ENCODE measurements around the gene CPNE5. TPM values are rescaled to one million over a fixed set of nuclear protein-coding genes. Genes with fewer than 3 reads are reported as not detected.

CPNE5 gene
- total RNA-seq, 1 experiment from 2014 or later, result not detected

- no peak for ATAC-seq
- no peaks in the 10 kb centered on the region for H3K9me2 ChIP-seq (replicated peaks; ENCODE audit: low read length)
- H3K27me3 ChIP-seq (ENCODE audit: low read length), result no peaks in the 10 kb centered on the region
- H3K36me3 ChIP-seq (ENCODE audit: low read depth, low read length), result no peaks in the 10 kb centered on the region
- TF ChIP-seq EZH2 (IDR thresholded peaks at IDR 0.05; ENCODE audit: low read length, unreplicated experiment) (no peak), EZH2phosphoT487 (IDR thresholded peaks at IDR 0.05; ENCODE audit: borderline replicate concordance, low read length) (no peak)
- BruUV-seq (replicated peaks), result no TSS peak
- H3K4me2 ChIP-seq (ENCODE audit: low read length), result no peak overlapping the region
- H3F3A ChIP-seq (ENCODE audit: low read length, unreplicated experiment), result no peaks in the 10 kb centered on the region
- no peaks in the 10 kb centered on the region for H4K20me1 ChIP-seq (ENCODE audit: low read length)
- no peaks in the 10 kb centered on the region for H3K4me1 ChIP-seq (ENCODE audit: insufficient read depth, low read length)
- no peaks in the 10 kb centered on the region for H3K9me3 ChIP-seq (ENCODE audit: low read length)
- DNase-seq, result no peak
- H3K4me3 ChIP-seq (ENCODE audit: low read length), result no peak overlapping the region
- no peak overlapping the region for H2AFZ ChIP-seq (ENCODE audit: low read length)
- H3K79me2 ChIP-seq (ENCODE audit: low read length), result no peaks in the 10 kb centered on the region
- no peak overlapping the region for H3K27ac ChIP-seq (ENCODE audit: low read length)
- intact Hi-C loops (cut with micrococcal nuclease), result loop anchor here (10.0 kb wide), 1 partner anchor 114 kb away; no protein-coding TSS in a partner anchor
- no peak overlapping the region for H3K9ac ChIP-seq (ENCODE audit: low read length)
- CTCF ChIA-PET, result no interaction called here
- POLR2A ChIA-PET (ENCODE audit: unreplicated experiment), result no interaction called here
Observed at GRCh38 chr6:36728289-36729160, 110.7 kb downstream of the CPNE5 start.

- Histone ChIP-seq H3K4me1 (ENCODE audit: insufficient read depth, low read length) (no peaks in the 10 kb centered on the region), H3K36me3 (ENCODE audit: low read depth, low read length) (no peaks in the 10 kb centered on the region), H3K27ac (ENCODE audit: low read length) (no peak overlapping the region), H2AFZ (ENCODE audit: low read length) (no peak overlapping the region), H3K9ac (ENCODE audit: low read length) (no peak overlapping the region), H3K4me3 (ENCODE audit: low read length) (no peak overlapping the region), H3K27me3 (ENCODE audit: low read length) (no peaks in the 10 kb centered on the region), H3K9me2 (replicated peaks; ENCODE audit: low read length) (no peaks in the 10 kb centered on the region), H3K79me2 (ENCODE audit: low read length) (no peaks in the 10 kb centered on the region), H3F3A (ENCODE audit: low read length, unreplicated experiment) (no peaks in the 10 kb centered on the region), H3K9me3 (ENCODE audit: low read length) (no peaks in the 10 kb centered on the region), H4K20me1 (ENCODE audit: low read length) (no peaks in the 10 kb centered on the region), H3K4me2 (ENCODE audit: low read length) (no peak overlapping the region)
- CTCF ChIA-PET, result no interaction called here
- ATAC-seq (peak; percentile 21; the same call in 1 of the 2 replicates), DNase-seq (peak; percentile 11)
- intact Hi-C loops (cut with micrococcal nuclease), result loop anchor here (10.0 kb wide), 1 partner anchor 113 kb away; no protein-coding TSS in a partner anchor
- TF ChIP-seq CTCF (conservative IDR thresholded peaks at IDR 0.05; ENCODE audit: low read depth, low read length), result no peak
- TF ChIP-seq EZH2 (IDR thresholded peaks at IDR 0.05; ENCODE audit: low read length, unreplicated experiment), result no peak
- no peak for TF ChIP-seq EZH2phosphoT487 (IDR thresholded peaks at IDR 0.05; ENCODE audit: borderline replicate concordance, low read length)
- POLR2A ChIA-PET (ENCODE audit: unreplicated experiment), result no interaction called here
- no TSS peak for BruUV-seq (replicated peaks)
Observed at GRCh38 chr6:36727505-36728021, 111.7 kb downstream of the CPNE5 start.

- POLR2A ChIA-PET (ENCODE audit: unreplicated experiment), result no interaction called here
- no peaks in the 10 kb centered on the region for H3F3A ChIP-seq (ENCODE audit: low read length, unreplicated experiment)
- no peaks in the 10 kb centered on the region for H4K20me1 ChIP-seq (ENCODE audit: low read length)
- no peak overlapping the region for H3K27ac ChIP-seq (ENCODE audit: low read length)
- H3K9ac ChIP-seq (ENCODE audit: low read length), result no peak overlapping the region
- CTCF ChIA-PET, result no interaction called here
- no TSS peak for BruUV-seq (replicated peaks)
- no peak for DNase-seq
- no peak overlapping the region for H3K4me2 ChIP-seq (ENCODE audit: low read length)
- H3K9me3 ChIP-seq (ENCODE audit: low read length), result no peaks in the 10 kb centered on the region
- no peaks in the 10 kb centered on the region for H3K27me3 ChIP-seq (ENCODE audit: low read length)
- TF ChIP-seq CTCF (conservative IDR thresholded peaks at IDR 0.05; ENCODE audit: low read depth, low read length), result no peak
- no peak for TF ChIP-seq EZH2 (IDR thresholded peaks at IDR 0.05; ENCODE audit: low read length, unreplicated experiment)
- TF ChIP-seq EZH2phosphoT487 (IDR thresholded peaks at IDR 0.05; ENCODE audit: borderline replicate concordance, low read length), result no peak
- no peak overlapping the region for H2AFZ ChIP-seq (ENCODE audit: low read length)
- intact Hi-C loops (cut with micrococcal nuclease), result loop anchor here (10.0 kb wide), 1 partner anchor 111 kb away; no protein-coding TSS in a partner anchor
- no peaks in the 10 kb centered on the region for H3K4me1 ChIP-seq (ENCODE audit: insufficient read depth, low read length)
- H3K36me3 ChIP-seq (ENCODE audit: low read depth, low read length), result no peaks in the 10 kb centered on the region
- H3K79me2 ChIP-seq (ENCODE audit: low read length), result no peaks in the 10 kb centered on the region
- ATAC-seq, result no peak
- no peaks in the 10 kb centered on the region for H3K9me2 ChIP-seq (replicated peaks; ENCODE audit: low read length)
- no peak overlapping the region for H3K4me3 ChIP-seq (ENCODE audit: low read length)
Observed at GRCh38 chr6:36725581-36725980, 113.7 kb downstream of the CPNE5 start.
